Thoracic aorta (tissue), 2 donors: ENCODE measurements around the gene AKAP6. TPM values are rescaled to one million over a fixed set of nuclear protein-coding genes. Genes with fewer than 3 reads are reported as not detected.

Experiments used
- ATAC-seq: fragments of 150-250 bp; one replicate; pipeline ENCODE4 v1.8.0; 2017; ENCODE audit warnings: low read depth; ENCODE audit not compliant: insufficient number of reproducible peaks, low FRiP score
- DNase-seq: peaks from one replicate; pipeline ENCODE4 v3.0.0-alpha.2; 2020; ENCODE audit warnings: low spot score
- H3K27ac ChIP-seq, 2 donors: fragments of 200-600 bp; sonication (generic); 1 replicate in 1 of 2; 2 replicates in 1 of 2; pipeline ENCODE4 v1.5.1; 2016; ENCODE audit warnings: mild to moderate bottlenecking in 2 of 2, moderate library complexity in 2 of 2
- H3K27me3 ChIP-seq: fragments of 200-600 bp; sonication (generic); replicated peaks from 2 replicates; pipeline ENCODE4 v1.6.0; 2016; ENCODE audit warnings: mild to moderate bottlenecking; ENCODE audit not compliant: insufficient read depth
- H3K36me3 ChIP-seq: fragments of 200-600 bp; sonication (generic); one replicate; pipeline ENCODE4 v1.5.1; 2016
- H3K4me1 ChIP-seq, 2 donors: fragments of 200-600 bp; sonication (generic); 1 replicate in 1 of 2; 2 replicates in 1 of 2; pipeline versions ENCODE4 v1.5.1 to v1.6.0; 2016; ENCODE audit warnings: low read depth in 2 of 2, mild to moderate bottlenecking in 1 of 2; ENCODE audit not compliant: control insufficient read depth in 1 of 2
- H3K4me3 ChIP-seq: fragments of 200-600 bp; sonication (generic); 2 replicates; pipeline ENCODE4 v1.5.1; 2016; ENCODE audit warnings: mild to moderate bottlenecking
- H3K9me3 ChIP-seq: fragments of 200-600 bp; sonication (generic); 2 replicates; pipeline ENCODE4 v1.5.1; 2016
- CTCF ChIP-seq: fragments of 200-600 bp; sonication (generic); IDR thresholded peaks from one replicate; pipeline ENCODE4 v1.5.1; 2019; ENCODE audit warnings: antibody characterized with exemption
- total RNA-seq, 2 donors: library from RNA; depleted of rRNA; stranded (reverse); fragments of >200 nt; gene quantifications; one replicate each; pipeline versions ENCODE4 v1.1.0 to v1.2.3, GENCODE V29; 2016

AKAP6 gene
- total RNA-seq, 2 donors from 2014 or later, result 78.9 to 104 TPM

GRCh38 chr14:32835924-32836323 lies 506.8 kb downstream of the AKAP6 start:
- Histone ChIP-seq H3K36me3 (no peaks in the 10 kb centered on the region), H3K4me1 (no peaks in the 10 kb centered on the region), H3K9me3 (no peaks in the 10 kb centered on the region), H3K27ac (no peak overlapping the region), H3K27me3 (no peaks in the 10 kb centered on the region), H3K4me3 (no peak overlapping the region)
- ATAC-seq (no peak), DNase-seq (no peak)
- TF ChIP-seq CTCF, result no peak

DNA sequence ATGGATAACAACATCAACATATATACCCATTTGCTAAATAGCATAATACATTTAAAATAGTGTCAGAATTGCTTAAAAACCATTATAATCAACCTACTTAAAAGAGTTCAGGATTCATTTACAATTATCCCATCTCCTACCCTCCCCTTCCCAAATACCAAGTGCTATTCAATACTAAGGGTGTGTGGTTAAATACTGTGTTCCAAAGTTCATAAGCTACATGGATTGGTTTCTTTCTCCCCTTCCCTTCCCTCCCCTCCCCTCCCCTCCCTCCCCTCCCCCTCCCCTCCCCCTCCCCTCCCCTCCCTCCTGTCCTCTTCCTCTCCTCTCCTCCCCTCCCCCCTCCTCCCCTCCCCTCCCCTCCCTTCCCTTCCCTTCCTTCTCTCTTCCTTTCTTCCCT lies 512.6 kb downstream of the AKAP6 start:
- no peaks in the 10 kb centered on the region for H3K9me3 ChIP-seq
- no peak for TF ChIP-seq CTCF
- no peaks in the 10 kb centered on the region for H3K27me3 ChIP-seq
- no peaks in the 10 kb centered on the region for H3K36me3 ChIP-seq
- ATAC-seq, result no peak
- H3K4me3 ChIP-seq, result no peak overlapping the region
- no peak for DNase-seq
- H3K27ac ChIP-seq, result no peak overlapping the region
- H3K4me1 ChIP-seq, result peaks cover 0 to 3% of the 10 kb centered on the region in 2 donors

DNA sequence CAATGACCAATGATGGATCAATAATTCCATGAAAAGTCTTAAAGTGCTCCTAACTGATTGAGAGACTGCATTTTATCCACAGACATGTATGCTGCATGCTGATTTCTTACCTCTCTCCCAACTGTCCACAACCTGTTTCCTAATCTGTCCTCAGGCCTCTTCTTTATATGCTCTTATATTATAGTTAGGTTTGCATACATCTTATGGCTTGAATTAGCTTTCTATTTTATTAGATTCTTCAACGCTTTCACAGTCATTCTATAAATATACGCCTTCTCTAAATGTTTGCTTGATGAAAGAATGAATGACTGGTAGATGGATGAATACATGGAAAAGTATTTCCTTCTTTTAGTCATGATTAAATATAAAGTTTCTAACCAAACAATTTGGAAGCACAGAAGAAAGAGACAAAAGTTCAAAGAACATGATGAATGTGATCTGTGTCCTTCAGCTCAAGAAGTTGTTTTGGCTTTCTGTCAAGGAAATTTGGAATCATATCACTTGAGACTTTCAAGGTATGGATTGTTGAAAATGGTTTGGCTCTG lies 517.8 kb downstream of the AKAP6 start:
- H3K36me3 ChIP-seq, result no peaks in the 10 kb centered on the region
- H3K4me1 ChIP-seq, result peaks cover 0 to 6% of the 10 kb centered on the region in 2 donors
- TF ChIP-seq CTCF, result no peak
- peak overlapping the region in 1 of 2 donors; percentile 3 for H3K27ac ChIP-seq
- no peaks in the 10 kb centered on the region for H3K9me3 ChIP-seq
- DNase-seq (no peak), ATAC-seq (no peak)
- no peak overlapping the region for H3K4me3 ChIP-seq
- H3K27me3 ChIP-seq, result no peaks in the 10 kb centered on the region

GRCh38 chr14:32847867-32848266 lies 518.8 kb downstream of the AKAP6 start:
- Histone ChIP-seq H3K4me3 (no peak overlapping the region), H3K4me1 (peaks cover 0 to 6% of the 10 kb centered on the region in 2 donors), H3K27me3 (no peaks in the 10 kb centered on the region), H3K9me3 (no peaks in the 10 kb centered on the region), H3K36me3 (no peaks in the 10 kb centered on the region), H3K27ac (no peak overlapping the region)
- ATAC-seq (no peak), DNase-seq (no peak)
- TF ChIP-seq CTCF, result no peak

- Histone ChIP-seq H3K27ac (no peak overlapping the region), H3K9me3 (no peaks in the 10 kb centered on the region), H3K4me3 (no peak overlapping the region), H3K4me1 (no peaks in the 10 kb centered on the region), H3K27me3 (no peaks in the 10 kb centered on the region), H3K36me3 (no peaks in the 10 kb centered on the region)
- DNase-seq, result no peak
- no peak for ATAC-seq
- no peak for TF ChIP-seq CTCF
Measured at GRCh38 chr14:32865827-32866376, 536.8 kb downstream of the AKAP6 start.
